ENCODE results near the gene CENPX. TPM values are rescaled to one million over a fixed set of nuclear protein-coding genes. Genes with fewer than 3 reads are reported as not detected.

CENPX gene
- polyA plus RNA-seq, 4 donors = 43.4 to 241 (median 122) TPM

DNA sequence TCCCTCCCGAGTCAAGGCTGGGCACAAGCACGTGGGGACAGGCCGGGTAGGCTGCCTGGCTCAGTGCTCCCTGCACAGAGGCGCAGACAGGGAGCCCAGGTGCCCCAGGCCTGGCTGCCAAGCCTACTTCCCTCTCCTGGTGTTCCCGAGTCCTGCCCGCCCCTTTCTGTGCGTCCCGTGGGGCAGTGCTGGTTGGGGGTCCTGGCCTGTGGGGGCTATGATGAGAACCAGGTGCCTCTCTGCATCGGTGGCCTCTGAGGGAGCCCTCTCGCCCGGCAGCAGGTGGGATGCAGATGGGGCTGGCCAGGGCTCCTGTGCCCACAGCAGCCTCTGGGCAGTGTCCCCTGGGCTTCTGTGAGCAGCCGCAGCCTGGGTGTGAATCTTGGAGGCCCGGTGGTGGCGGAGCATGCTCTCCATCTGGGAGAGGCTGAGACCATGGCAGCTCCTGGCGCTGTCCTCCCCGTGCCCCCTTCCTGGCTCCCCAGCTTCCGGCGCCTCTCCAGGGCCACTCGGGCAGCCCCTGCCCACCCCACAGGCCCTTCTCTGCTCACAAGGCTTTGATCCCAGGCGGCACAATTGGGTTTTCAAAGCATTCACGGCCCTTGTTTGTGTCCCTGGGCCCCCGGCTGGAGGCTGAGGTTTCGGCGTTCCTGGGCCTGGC is 7.2 kb downstream of the CENPX start:
- Histone ChIP-seq H3K4me3 (ENCODE audit: low read depth in 1 of 3, low read length in 3 of 3) (no peak overlapping the region), H3K27ac (ENCODE audit: low read depth in 1 of 3, low read length in 2 of 3) (no peak overlapping the region), H3K4me1 (ENCODE audit: control insufficient read depth in 3 of 3, insufficient read depth in 2 of 3, low read depth in 1 of 3, low read length in 2 of 3) (peaks cover 0 to 8% (median 0%) of the 10 kb centered on the region in 3 donors), H3K36me3 (ENCODE audit: control insufficient read depth in 3 of 3, insufficient read depth in 2 of 3, low read depth in 1 of 3, low read length in 3 of 3) (peaks cover 0 to 78% (median 0%) of the 10 kb centered on the region in 3 donors), H3K9me3 (ENCODE audit: control insufficient read depth in 2 of 2, insufficient read depth in 1 of 2, low read depth in 1 of 2, low read length in 1 of 2) (no peaks in the 10 kb centered on the region), H3K27me3 (ENCODE audit: control insufficient read depth in 3 of 3, insufficient read depth in 3 of 3, low read length in 3 of 3) (no peaks in the 10 kb centered on the region)
- DNase-seq (no peak), FAIRE-seq (no peak)
- WGBS, 3 donors = 80 to 90% (median 88%) methylated on average over 22 to 24 of the region's 24 CpGs

DNA sequence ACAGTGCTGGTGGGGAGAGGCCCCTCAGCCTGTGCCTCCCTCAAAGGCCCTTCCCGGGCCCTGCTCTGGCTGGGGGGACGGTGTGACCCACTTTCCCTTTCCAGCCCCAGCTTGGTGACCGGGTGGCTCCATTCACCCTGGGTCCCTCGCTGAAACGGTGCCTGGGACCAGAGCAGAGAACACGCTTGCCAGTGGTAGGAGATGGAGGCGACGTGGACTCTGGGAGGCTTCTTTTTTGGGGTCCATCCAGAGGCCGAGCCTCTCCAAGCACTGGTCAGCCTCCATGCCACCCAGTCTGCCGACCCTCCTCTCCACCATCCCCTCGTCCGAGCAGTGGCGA is 7.7 kb downstream of the CENPX start:
- DNase-seq = no peak
- Histone ChIP-seq H3K9me3 (ENCODE audit: control insufficient read depth in 2 of 2, insufficient read depth in 1 of 2, low read depth in 1 of 2, low read length in 1 of 2) (no peaks in the 10 kb centered on the region), H3K36me3 (ENCODE audit: control insufficient read depth in 3 of 3, insufficient read depth in 2 of 3, low read depth in 1 of 3, low read length in 3 of 3) (peaks cover 0 to 76% (median 0%) of the 10 kb centered on the region in 3 donors), H3K27ac (ENCODE audit: low read depth in 1 of 3, low read length in 2 of 3) (no peak overlapping the region), H3K4me3 (ENCODE audit: low read depth in 1 of 3, low read length in 3 of 3) (no peak overlapping the region), H3K27me3 (ENCODE audit: control insufficient read depth in 3 of 3, insufficient read depth in 3 of 3, low read length in 3 of 3) (no peaks in the 10 kb centered on the region), H3K4me1 (ENCODE audit: control insufficient read depth in 3 of 3, insufficient read depth in 2 of 3, low read depth in 1 of 3, low read length in 2 of 3) (peaks cover 0 to 4% (median 0%) of the 10 kb centered on the region in 3 donors)
- 81 to 86% (median 82%) methylated on average over 13 of the region's 13 CpGs for WGBS, 3 donors
- no peak for FAIRE-seq

DNA sequence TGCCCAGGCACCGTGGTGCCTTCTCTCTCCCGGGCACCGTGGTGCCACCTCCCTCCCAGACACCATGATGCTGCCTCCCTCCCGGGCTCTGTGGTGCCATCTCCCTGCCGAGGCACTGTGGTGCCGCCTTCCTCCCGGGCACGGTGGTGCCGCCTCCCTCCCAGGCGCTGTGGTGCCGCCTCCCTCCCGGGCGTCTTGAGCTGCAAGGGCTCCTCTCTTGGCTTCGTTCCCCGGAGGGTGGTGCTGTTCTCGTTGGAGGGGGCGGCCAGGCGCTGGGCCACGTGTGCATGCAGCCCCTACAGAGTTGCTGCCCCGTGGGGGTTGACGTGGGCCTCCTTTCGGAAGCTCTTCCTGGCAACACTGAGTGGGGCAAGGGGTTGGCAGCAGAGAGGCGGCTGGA is 8.2 kb downstream of the CENPX start:
- Histone ChIP-seq H3K4me1 (ENCODE audit: control insufficient read depth in 3 of 3, insufficient read depth in 2 of 3, low read depth in 1 of 3, low read length in 2 of 3) (peaks cover 0 to under 1% (median 0%) of the 10 kb centered on the region in 3 donors), H3K4me3 (ENCODE audit: low read depth in 1 of 3, low read length in 3 of 3) (no peak overlapping the region), H3K27ac (ENCODE audit: low read depth in 1 of 3, low read length in 2 of 3) (no peak overlapping the region), H3K27me3 (ENCODE audit: control insufficient read depth in 3 of 3, insufficient read depth in 3 of 3, low read length in 3 of 3) (no peaks in the 10 kb centered on the region), H3K36me3 (ENCODE audit: control insufficient read depth in 3 of 3, insufficient read depth in 2 of 3, low read depth in 1 of 3, low read length in 3 of 3) (peaks cover 0 to 79% (median 0%) of the 10 kb centered on the region in 3 donors), H3K9me3 (ENCODE audit: control insufficient read depth in 2 of 2, insufficient read depth in 1 of 2, low read depth in 1 of 2, low read length in 1 of 2) (no peaks in the 10 kb centered on the region)
- 39 to 68% (median 49%) methylated on average over 21 to 23 of the region's 23 CpGs for WGBS, 3 donors
- peak in 1 of 2 donors; percentile 18 for DNase-seq
- FAIRE-seq = no peak

DNA sequence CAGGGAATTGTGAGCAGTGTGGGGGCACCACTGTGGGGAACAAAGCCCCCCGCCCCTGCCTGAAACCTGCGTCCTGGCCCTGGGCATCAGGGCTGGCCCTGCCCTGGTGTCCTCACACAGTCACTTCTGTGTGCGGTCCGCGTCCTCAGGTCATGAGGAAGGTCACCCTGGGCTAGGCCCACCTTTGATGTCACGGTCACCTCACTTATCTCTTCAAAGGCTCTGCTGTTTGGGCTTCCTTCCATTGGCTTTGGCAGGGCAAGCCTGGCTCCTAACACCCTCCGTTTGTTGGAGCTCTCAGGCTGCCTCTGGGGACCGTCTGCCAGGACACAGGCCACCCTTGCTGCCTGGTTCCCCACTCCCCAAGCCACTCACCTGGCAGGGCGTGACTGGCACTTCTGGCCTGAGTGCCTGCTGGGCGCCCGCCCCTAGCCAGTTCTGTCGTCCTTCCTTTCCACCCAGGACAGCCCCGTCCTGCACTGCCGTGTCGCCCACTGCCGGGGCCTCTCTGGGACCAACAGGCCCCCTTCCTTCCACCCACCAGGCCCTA is 8.8 kb downstream of the CENPX start:
- H3K4me3 ChIP-seq (ENCODE audit: low read depth in 1 of 3, low read length in 3 of 3) = no peak overlapping the region
- H3K9me3 ChIP-seq (ENCODE audit: control insufficient read depth in 2 of 2, insufficient read depth in 1 of 2, low read depth in 1 of 2, low read length in 1 of 2) = no peaks in the 10 kb centered on the region
- FAIRE-seq (no peak), DNase-seq (no peak)
- peak overlapping the region in 1 of 3 donors; percentile 33 for H3K27ac ChIP-seq (ENCODE audit: low read depth in 1 of 3, low read length in 2 of 3)
- 76 to 90% (median 85%) methylated on average over 16 of the region's 16 CpGs for WGBS, 3 donors
- no peaks in the 10 kb centered on the region for H3K4me1 ChIP-seq (ENCODE audit: control insufficient read depth in 3 of 3, insufficient read depth in 2 of 3, low read depth in 1 of 3, low read length in 2 of 3)
- peaks cover 0 to 78% (median 0%) of the 10 kb centered on the region in 3 donors for H3K36me3 ChIP-seq (ENCODE audit: control insufficient read depth in 3 of 3, insufficient read depth in 2 of 3, low read depth in 1 of 3, low read length in 3 of 3)
- no peaks in the 10 kb centered on the region for H3K27me3 ChIP-seq (ENCODE audit: control insufficient read depth in 3 of 3, insufficient read depth in 3 of 3, low read length in 3 of 3)

DNA sequence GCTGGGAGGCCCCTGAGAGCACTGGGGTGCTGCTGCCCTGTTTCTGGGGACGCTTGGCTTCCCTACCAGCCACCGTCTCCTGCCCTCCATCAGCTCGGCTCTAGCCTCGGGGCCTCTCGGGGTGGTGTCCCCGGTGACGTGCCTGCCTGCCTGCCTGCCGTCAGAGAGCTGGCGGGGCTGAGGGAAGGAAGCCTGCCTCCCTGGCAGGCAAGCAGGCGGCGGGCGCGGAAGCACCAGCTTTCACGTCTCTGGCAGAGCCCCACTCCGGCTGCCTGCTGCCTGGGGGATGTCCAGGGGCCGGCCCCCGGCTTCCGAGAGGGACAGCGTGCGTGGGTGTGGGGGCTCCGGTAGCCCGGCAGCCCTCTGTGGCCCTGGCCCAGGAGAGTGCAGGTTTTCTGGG is 9.3 kb downstream of the CENPX start:
- FAIRE-seq (no peak), DNase-seq (no peak)
- no peaks in the 10 kb centered on the region for H3K27me3 ChIP-seq (ENCODE audit: control insufficient read depth in 3 of 3, insufficient read depth in 3 of 3, low read length in 3 of 3)
- no peak overlapping the region for H3K4me3 ChIP-seq (ENCODE audit: low read depth in 1 of 3, low read length in 3 of 3)
- H3K4me1 ChIP-seq (ENCODE audit: control insufficient read depth in 3 of 3, insufficient read depth in 2 of 3, low read depth in 1 of 3, low read length in 2 of 3) = no peaks in the 10 kb centered on the region
- peak overlapping the region in 1 of 3 donors; percentile 33 for H3K27ac ChIP-seq (ENCODE audit: low read depth in 1 of 3, low read length in 2 of 3)
- peaks cover 0 to 73% (median 0%) of the 10 kb centered on the region in 3 donors for H3K36me3 ChIP-seq (ENCODE audit: control insufficient read depth in 3 of 3, insufficient read depth in 2 of 3, low read depth in 1 of 3, low read length in 3 of 3)
- 75 to 87% (median 75%) methylated on average over 20 to 22 of the region's 22 CpGs for WGBS, 3 donors
- H3K9me3 ChIP-seq (ENCODE audit: control insufficient read depth in 2 of 2, insufficient read depth in 1 of 2, low read depth in 1 of 2, low read length in 1 of 2) = no peaks in the 10 kb centered on the region

DNA sequence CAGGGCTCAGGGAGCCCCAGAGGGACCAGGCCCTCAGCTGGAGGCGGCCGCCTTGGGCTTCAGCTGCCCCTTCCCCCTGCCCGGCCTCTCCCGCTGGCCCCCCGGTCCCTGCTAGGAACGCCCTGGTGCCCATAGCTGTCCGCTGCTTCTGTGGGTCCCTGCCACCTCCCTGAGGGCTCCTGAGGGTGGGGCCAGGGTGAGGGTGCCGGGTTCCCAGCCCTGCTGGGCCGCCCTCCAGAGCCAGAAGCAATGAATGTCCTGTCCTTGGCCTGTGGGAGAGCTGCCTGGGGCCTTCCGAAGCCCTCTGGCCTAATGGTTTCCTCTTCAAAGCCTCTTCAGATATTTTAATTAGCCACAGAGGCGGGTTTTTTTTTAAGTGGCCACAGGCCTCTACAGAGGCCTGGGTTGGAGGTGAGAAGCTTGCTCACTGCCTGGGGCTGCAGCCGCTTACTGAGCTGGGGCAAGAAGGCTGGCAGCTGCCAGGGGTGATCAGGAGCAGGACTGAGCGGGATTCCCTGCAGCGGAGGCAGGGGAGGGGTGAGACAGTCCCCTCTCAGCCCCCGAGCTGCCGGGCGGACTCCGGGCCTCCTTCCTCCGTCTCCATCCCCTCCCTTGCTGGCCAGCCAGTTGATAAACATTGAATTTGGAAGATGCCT is 9.9 kb downstream of the CENPX start:
- no peaks in the 10 kb centered on the region for H3K9me3 ChIP-seq (ENCODE audit: control insufficient read depth in 2 of 2, insufficient read depth in 1 of 2, low read depth in 1 of 2, low read length in 1 of 2)
- FAIRE-seq = no peak
- H3K27me3 ChIP-seq (ENCODE audit: control insufficient read depth in 3 of 3, insufficient read depth in 3 of 3, low read length in 3 of 3) = no peaks in the 10 kb centered on the region
- H3K4me3 ChIP-seq (ENCODE audit: low read depth in 1 of 3, low read length in 3 of 3) = no peak overlapping the region
- H3K4me1 ChIP-seq (ENCODE audit: control insufficient read depth in 3 of 3, insufficient read depth in 2 of 3, low read depth in 1 of 3, low read length in 2 of 3) = no peaks in the 10 kb centered on the region
- no peak for DNase-seq
- peaks cover 0 to 71% (median 0%) of the 10 kb centered on the region in 3 donors for H3K36me3 ChIP-seq (ENCODE audit: control insufficient read depth in 3 of 3, insufficient read depth in 2 of 3, low read depth in 1 of 3, low read length in 3 of 3)
- 86 to 97% (median 92%) methylated on average over 16 to 19 of the region's 19 CpGs for WGBS, 3 donors
- H3K27ac ChIP-seq (ENCODE audit: low read depth in 1 of 3, low read length in 2 of 3) = no peak overlapping the region

DNA sequence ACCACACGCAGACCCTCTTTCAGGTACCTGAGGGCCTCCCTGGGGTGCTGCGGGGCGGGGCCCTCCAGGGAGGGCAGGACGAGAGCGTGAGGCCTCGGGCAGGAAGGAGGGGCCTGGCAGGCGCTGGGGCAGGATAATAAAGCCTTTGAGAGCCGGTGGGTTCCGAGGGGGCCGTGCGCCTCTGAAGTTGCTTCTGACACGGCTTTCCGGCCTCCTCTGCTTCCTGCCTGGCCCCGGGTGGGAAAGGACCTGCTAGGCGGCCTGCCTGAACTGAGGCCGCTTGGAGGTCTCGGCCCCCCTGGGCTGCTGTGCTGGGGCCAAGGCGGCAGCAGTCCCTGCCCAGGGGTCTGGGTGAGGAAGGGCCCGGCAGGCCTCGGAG is 10.4 kb downstream of the CENPX start:
- Histone ChIP-seq H3K27ac (ENCODE audit: low read depth in 1 of 3, low read length in 2 of 3) (no peak overlapping the region), H3K27me3 (ENCODE audit: control insufficient read depth in 3 of 3, insufficient read depth in 3 of 3, low read length in 3 of 3) (no peaks in the 10 kb centered on the region), H3K4me3 (ENCODE audit: low read depth in 1 of 3, low read length in 3 of 3) (no peak overlapping the region), H3K9me3 (ENCODE audit: control insufficient read depth in 2 of 2, insufficient read depth in 1 of 2, low read depth in 1 of 2, low read length in 1 of 2) (no peaks in the 10 kb centered on the region), H3K4me1 (ENCODE audit: control insufficient read depth in 3 of 3, insufficient read depth in 2 of 3, low read depth in 1 of 3, low read length in 2 of 3) (no peaks in the 10 kb centered on the region), H3K36me3 (ENCODE audit: control insufficient read depth in 3 of 3, insufficient read depth in 2 of 3, low read depth in 1 of 3, low read length in 3 of 3) (peaks cover 0 to 69% (median 0%) of the 10 kb centered on the region in 3 donors)
- WGBS, 3 donors = 74 to 91% (median 76%) methylated on average over 17 to 20 of the region's 20 CpGs
- FAIRE-seq (no peak), DNase-seq (no peak)

DNA sequence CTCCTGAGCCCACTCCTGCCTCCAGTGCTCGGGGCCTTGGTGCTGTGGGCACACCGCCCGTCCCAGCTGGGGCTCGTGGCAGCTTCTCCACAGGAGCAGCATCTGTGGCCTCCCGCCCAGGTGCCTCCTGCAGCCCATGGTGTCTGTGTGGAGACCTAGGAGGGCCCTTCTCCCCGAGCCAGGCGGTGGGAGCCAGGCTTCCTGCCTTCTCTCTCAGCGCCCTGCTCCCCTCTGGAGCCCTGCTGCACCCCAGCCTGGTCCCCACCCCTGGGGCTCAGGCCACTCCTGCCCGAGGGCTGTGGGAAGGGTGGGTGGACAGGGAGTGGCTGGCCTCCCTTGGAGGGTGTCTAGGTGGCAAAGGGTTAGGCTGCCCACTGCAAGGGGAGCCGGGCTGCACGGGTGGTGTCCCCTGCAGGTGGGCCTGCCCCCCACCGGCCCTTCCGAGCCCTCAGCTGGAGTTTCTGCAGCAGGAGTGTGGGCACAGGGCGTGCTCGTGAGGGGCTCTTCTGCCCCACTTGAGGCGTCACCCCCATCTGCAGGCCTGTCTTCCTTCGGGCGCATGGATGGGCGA is 11.0 kb downstream of the CENPX start:
- DNase-seq (no peak), FAIRE-seq (no peak)
- WGBS, 3 donors = 89 to 93% (median 93%) methylated on average over 17 to 19 of the region's 19 CpGs
- Histone ChIP-seq H3K4me1 (ENCODE audit: control insufficient read depth in 3 of 3, insufficient read depth in 2 of 3, low read depth in 1 of 3, low read length in 2 of 3) (no peaks in the 10 kb centered on the region), H3K9me3 (ENCODE audit: control insufficient read depth in 2 of 2, insufficient read depth in 1 of 2, low read depth in 1 of 2, low read length in 1 of 2) (no peaks in the 10 kb centered on the region), H3K4me3 (ENCODE audit: low read depth in 1 of 3, low read length in 3 of 3) (no peak overlapping the region), H3K27me3 (ENCODE audit: control insufficient read depth in 3 of 3, insufficient read depth in 3 of 3, low read length in 3 of 3) (no peaks in the 10 kb centered on the region), H3K27ac (ENCODE audit: low read depth in 1 of 3, low read length in 2 of 3) (no peak overlapping the region), H3K36me3 (ENCODE audit: control insufficient read depth in 3 of 3, insufficient read depth in 2 of 3, low read depth in 1 of 3, low read length in 3 of 3) (peaks cover 0 to 68% (median 0%) of the 10 kb centered on the region in 3 donors)
